Measurements from ENCODE around the gene SRRM1. TPM values are rescaled to one million over a fixed set of nuclear protein-coding genes. Genes with fewer than 3 reads are reported as not detected.
"Not testable (repeated sequence)": the region's sequence is repeated elsewhere in the genome, so short reads cannot be mapped to it uniquely, and the experiment has no call there.

The SRRM1 gene
- total RNA-seq, 4 donors from 2014 or later: 106 to 164 (median 152) TPM

GRCh38 chr1:24721533-24721932 lies 78.4 kb downstream of the SRRM1 start:
- Histone ChIP-seq H3K27me3 (no peaks in the 10 kb centered on the region), H3K27ac (no peak overlapping the region), H3K36me3 (no peaks in the 10 kb centered on the region), H3K4me3 (no peak overlapping the region), H3K9me3 (no peaks in the 10 kb centered on the region), H3K4me1 (peaks cover 0 to 73% (median 41%) of the 10 kb centered on the region in 4 donors)
- 89 to 93% methylated on average over 19 to 25 of the region's 31 CpGs for WGBS, 2 donors
- TF ChIP-seq, protein P1, sequence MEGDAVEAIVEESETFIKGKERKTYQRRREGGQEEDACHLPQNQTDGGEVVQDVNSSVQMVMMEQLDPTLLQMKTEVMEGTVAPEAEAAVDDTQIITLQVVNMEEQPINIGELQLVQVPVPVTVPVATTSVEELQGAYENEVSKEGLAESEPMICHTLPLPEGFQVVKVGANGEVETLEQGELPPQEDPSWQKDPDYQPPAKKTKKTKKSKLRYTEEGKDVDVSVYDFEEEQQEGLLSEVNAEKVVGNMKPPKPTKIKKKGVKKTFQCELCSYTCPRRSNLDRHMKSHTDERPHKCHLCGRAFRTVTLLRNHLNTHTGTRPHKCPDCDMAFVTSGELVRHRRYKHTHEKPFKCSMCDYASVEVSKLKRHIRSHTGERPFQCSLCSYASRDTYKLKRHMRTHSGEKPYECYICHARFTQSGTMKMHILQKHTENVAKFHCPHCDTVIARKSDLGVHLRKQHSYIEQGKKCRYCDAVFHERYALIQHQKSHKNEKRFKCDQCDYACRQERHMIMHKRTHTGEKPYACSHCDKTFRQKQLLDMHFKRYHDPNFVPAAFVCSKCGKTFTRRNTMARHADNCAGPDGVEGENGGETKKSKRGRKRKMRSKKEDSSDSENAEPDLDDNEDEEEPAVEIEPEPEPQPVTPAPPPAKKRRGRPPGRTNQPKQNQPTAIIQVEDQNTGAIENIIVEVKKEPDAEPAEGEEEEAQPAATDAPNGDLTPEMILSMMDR (IDR thresholded peaks at IDR 0.05): no peak
- TF ChIP-seq POLR2A (IDR thresholded peaks at IDR 0.05): no peak
- TF ChIP-seq EP300 (IDR thresholded peaks at IDR 0.05): no peak
- no peak for DNase-seq (ENCODE audit: low spot score in 2 of 2)

- H3K36me3 ChIP-seq; H3K9me3 ChIP-seq; DNase-seq (ENCODE audit: low spot score in 2 of 2); H3K4me3 ChIP-seq; H3K27me3 ChIP-seq: not testable (repeated sequence)
- peak overlapping the region in 1 of 4 donors; percentile 42 for H3K27ac ChIP-seq
- 85% methylated on average over 21 of the region's 21 CpGs for WGBS, 2 donors
- H3K4me1 ChIP-seq: peaks cover 0 to 74% (median 40%) of the 10 kb centered on the region in 4 donors
These were observed 79.3 kb downstream of the SRRM1 start for GRCh38 chr1:24722073-24723035.

Small RNA genes within 50 kb of the gene (small RNA-seq; reads per million reads assigned to genes)
- gene RF00019: not detected

Other genes with a start within 250 kb of the SRRM1 start
- gene STPG1, start 229.5 kb upstream of the SRRM1 start, total RNA-seq: 1 to 10 TPM; 1.5 to 5.7 (median 3.0) TPM
- gene NIPAL3, start 227.5 kb upstream of the SRRM1 start, total RNA-seq: 10 to 100 TPM; 16.5 to 41.1 (median 30.1) TPM
- 10 to 100 TPM in 2 of 4 donors, 1 to 10 TPM in 2; 6.0 to 22.8 (median 10.8) TPM for gene RCAN3, start 140.5 kb upstream of the SRRM1 start, total RNA-seq
- 100 to 1,000 TPM in 3 of 4 donors, 10 to 100 TPM in 1; 49.2 to 191 (median 141) TPM for gene NCMAP, start 87.2 kb upstream of the SRRM1 start, total RNA-seq
- gene CLIC4, start 102.1 kb downstream of the SRRM1 start, total RNA-seq: 100 to 1,000 TPM; 399 to 688 (median 564) TPM